GF-D8 (cell line): ENCODE data around the gene DYNLT5.
A peak's percentile ranks its signal among the peaks of the same experiment; 100 is the strongest.
"Not testable (repeated sequence)": the region's sequence is repeated elsewhere in the genome, so short reads cannot be mapped to it uniquely, and the experiment has no call there.

Experiments used
- DNase-seq: peaks from one replicate; lab custom pipeline; 2025; lab: John Stamatoyannopoulos, UW

The DYNLT5 gene

GRCh38 chr1:66752000-66752592 lies at the start of gene DYNLT5:
DYNLT5 (plus strand) TSS chr1:66752459; CDS start chr1:66754659, 2,200 bp downstream.
- DNase-seq = no peak

GRCh38 chr1:66704177-66704875 lies 47.9 kb upstream of the DYNLT5 start:
- DNase-seq = no peak

GRCh38 chr1:66705110-66705509 lies 47.1 kb upstream of the DYNLT5 start:
- no peak for DNase-seq

GRCh38 chr1:66711420-66711819 lies 40.8 kb upstream of the DYNLT5 start:
- DNase-seq = no peak

- no peak for DNase-seq
These were observed 39.4 kb upstream of the DYNLT5 start for GRCh38 chr1:66712839-66713238.

GRCh38 chr1:66723985-66724384 lies 28.3 kb upstream of the DYNLT5 start:
- no peak for DNase-seq

GRCh38 chr1:66725885-66726665 lies 26.2 kb upstream of the DYNLT5 start:
- DNase-seq = no peak

GRCh38 chr1:66728021-66728420 lies 24.2 kb upstream of the DYNLT5 start:
- DNase-seq = no peak

- DNase-seq = not testable (repeated sequence)
These were observed 23.5 kb upstream of the DYNLT5 start for GRCh38 chr1:66728716-66729115.

- peak; percentile 65 for DNase-seq
These were observed 23.1 kb upstream of the DYNLT5 start for GRCh38 chr1:66729119-66729518.

- DNase-seq = no peak
These were observed 22.7 kb upstream of the DYNLT5 start for GRCh38 chr1:66729523-66729922.

GRCh38 chr1:66730462-66730861 lies 21.8 kb upstream of the DYNLT5 start:
- DNase-seq = no peak

GRCh38 chr1:66731170-66731865 lies 20.9 kb upstream of the DYNLT5 start:
- DNase-seq = no peak

- DNase-seq = peak; percentile 19
These were observed 19.7 kb upstream of the DYNLT5 start for GRCh38 chr1:66732407-66733166.

- DNase-seq = no peak
These were observed 18.8 kb upstream of the DYNLT5 start for GRCh38 chr1:66733348-66734017.

GRCh38 chr1:66734531-66734930 lies 17.7 kb upstream of the DYNLT5 start:
- DNase-seq = not testable (repeated sequence)

- no peak for DNase-seq
These were observed 14.4 kb upstream of the DYNLT5 start for GRCh38 chr1:66737836-66738235.

- DNase-seq = no peak
These were observed 12.7 kb upstream of the DYNLT5 start for GRCh38 chr1:66739401-66740157.

GRCh38 chr1:66745451-66745850 lies 6.8 kb upstream of the DYNLT5 start:
- DNase-seq = no peak

GRCh38 chr1:66747501-66747900 lies 4.8 kb upstream of the DYNLT5 start:
- DNase-seq = no peak
